ENCODE data around the gene DLGAP4. TPM values are rescaled to one million over a fixed set of nuclear protein-coding genes. Genes with fewer than 3 reads are reported as not detected.

Gene DLGAP4
- total RNA-seq, 1 donor: 18.1 TPM

DNA sequence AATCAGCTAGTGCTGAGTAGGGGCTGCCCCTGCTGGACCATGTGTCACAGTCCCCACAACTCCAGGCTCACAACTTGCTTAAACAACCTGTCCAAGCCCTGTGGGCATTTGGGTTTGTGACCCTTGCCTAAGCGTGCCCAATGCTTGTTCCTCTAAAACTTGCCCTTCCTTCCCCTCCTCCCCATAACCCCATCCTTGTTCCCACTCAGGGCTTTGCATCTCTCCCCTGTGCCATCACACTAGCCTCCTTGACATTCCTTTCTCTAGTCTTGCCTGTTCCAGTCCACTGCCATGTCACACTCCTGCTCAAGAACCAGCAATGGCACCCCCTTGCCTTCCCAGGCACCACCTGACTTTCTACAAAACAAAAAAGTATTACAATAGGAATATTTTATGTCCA lies 2.3 kb upstream of the DLGAP4 start:
- H3K36me3 ChIP-seq (ENCODE audit: insufficient read depth, low read length): no peaks in the 10 kb centered on the region
- H3K4me1 ChIP-seq (ENCODE audit: insufficient read depth, low read length): no peaks in the 10 kb centered on the region
- no peak overlapping the region for H3K4me3 ChIP-seq (ENCODE audit: insufficient read depth, low read length)
- H3K9me3 ChIP-seq (ENCODE audit: low read depth, low read length): no peaks in the 10 kb centered on the region
- no peak overlapping the region for H3K4me2 ChIP-seq (ENCODE audit: insufficient read depth, low read length)
- DNase-seq (ENCODE audit: insufficient read length, low spot score, missing footprints): no peak
- no peak for TF ChIP-seq CTCF (IDR thresholded peaks at IDR 0.05; ENCODE audit: extremely low read depth, low read depth, low read length)
- H3K27me3 ChIP-seq (ENCODE audit: insufficient read depth, low read length): peaks cover 70% of the 10 kb centered on the region
- H3K79me2 ChIP-seq (ENCODE audit: insufficient read depth, low read length): no peaks in the 10 kb centered on the region
- H4K20me1 ChIP-seq (ENCODE audit: insufficient read depth, low read length): no peaks in the 10 kb centered on the region
- H2AFZ ChIP-seq (ENCODE audit: low read length): no peak overlapping the region
- H3K27ac ChIP-seq (ENCODE audit: low read depth, low read length): no peak overlapping the region

DNA sequence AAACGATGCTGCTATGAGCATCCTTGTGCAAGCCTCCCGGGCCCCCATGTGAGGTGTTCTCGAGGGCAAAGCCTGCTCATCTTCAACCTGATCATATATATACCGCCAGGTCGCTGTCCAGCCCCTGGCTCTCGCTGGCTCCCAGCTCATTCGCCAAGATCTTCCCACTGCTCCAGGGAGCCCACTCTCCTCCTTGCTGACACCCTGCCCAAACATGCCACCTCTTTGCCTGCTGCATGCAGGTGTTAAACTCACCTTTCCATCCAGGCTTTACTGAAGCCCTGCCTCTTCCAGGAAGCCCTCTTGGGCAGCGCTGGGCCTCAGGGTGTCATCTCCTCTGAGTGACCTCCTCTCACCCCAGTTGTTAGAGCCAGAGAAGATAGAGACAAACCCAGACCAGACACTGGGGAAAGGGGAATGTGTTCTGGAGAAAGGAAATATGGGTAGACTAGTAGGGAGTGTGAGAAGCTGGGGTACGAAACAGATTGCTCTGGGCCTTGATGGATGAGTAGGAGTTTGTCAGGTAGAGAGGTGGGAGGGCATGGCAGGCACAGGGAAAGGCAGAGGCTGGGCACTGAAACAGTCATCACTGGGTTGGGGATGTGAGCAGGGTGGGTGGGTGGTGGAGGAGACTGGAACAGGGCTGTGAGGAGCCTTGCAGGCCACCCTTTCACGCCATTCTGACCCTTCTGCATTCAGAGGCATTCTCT lies 1.2 kb upstream of the DLGAP4 start:
- no peak for TF ChIP-seq CTCF (IDR thresholded peaks at IDR 0.05; ENCODE audit: extremely low read depth, low read depth, low read length)
- H3K36me3 ChIP-seq (ENCODE audit: insufficient read depth, low read length): no peaks in the 10 kb centered on the region
- no peak overlapping the region for H2AFZ ChIP-seq (ENCODE audit: low read length)
- no peak overlapping the region for H3K4me2 ChIP-seq (ENCODE audit: insufficient read depth, low read length)
- no peaks in the 10 kb centered on the region for H3K79me2 ChIP-seq (ENCODE audit: insufficient read depth, low read length)
- no peak overlapping the region for H3K4me3 ChIP-seq (ENCODE audit: insufficient read depth, low read length)
- peaks cover 78% of the 10 kb centered on the region for H3K27me3 ChIP-seq (ENCODE audit: insufficient read depth, low read length)
- no peaks in the 10 kb centered on the region for H3K9me3 ChIP-seq (ENCODE audit: low read depth, low read length)
- H4K20me1 ChIP-seq (ENCODE audit: insufficient read depth, low read length): no peaks in the 10 kb centered on the region
- no peaks in the 10 kb centered on the region for H3K4me1 ChIP-seq (ENCODE audit: insufficient read depth, low read length)
- peak; percentile 82 for DNase-seq (ENCODE audit: insufficient read length, low spot score, missing footprints)
- H3K27ac ChIP-seq (ENCODE audit: low read depth, low read length): no peak overlapping the region

DNA sequence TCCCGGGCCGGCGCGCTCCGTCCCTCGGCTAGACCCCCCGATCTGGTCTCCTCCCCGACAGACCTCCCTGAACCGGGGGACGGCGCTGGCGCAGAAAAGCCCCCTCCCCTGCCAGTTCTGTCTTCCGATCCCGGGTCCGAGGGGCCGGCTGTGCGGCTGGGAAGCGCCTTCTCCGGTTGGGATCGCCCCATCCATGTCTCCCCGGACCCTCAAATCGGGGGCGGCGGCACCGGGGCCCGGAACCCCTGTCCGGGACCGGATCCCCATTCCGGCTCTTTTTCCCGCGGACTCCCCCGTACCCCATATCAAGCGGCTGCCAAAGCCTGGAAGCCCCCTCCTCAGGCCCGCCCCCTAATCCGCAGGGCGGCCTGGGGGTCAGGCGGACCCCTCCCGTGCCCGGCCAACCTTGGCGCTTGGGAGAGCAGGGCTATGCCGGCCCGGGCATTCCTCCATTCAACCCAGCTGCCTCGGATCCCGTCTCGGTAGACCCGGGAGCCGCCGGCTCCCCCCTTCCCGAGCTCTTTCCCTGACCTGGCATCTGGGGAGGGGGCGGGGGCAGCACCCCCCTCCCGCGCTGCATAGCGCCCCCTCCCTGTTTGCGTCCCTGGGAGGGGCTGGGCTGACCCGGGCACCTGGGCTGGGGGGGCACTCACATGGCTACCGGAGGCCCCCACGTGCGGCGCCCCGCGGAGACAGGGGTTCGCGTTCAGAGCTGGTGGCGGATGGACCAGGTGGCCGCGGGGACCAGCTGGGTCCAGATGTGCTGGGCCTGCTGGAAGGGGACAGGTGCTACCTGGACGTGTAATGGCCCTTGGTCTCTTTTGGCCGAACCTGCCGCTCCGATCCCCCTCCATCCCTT lies 643 bp downstream of the DLGAP4 start:
- TF ChIP-seq CTCF (IDR thresholded peaks at IDR 0.05; ENCODE audit: extremely low read depth, low read depth, low read length): no peak

More for the DNA sequence above, 643 bp downstream of the DLGAP4 start:
- no peaks in the 10 kb centered on the region for H3K4me1 ChIP-seq (ENCODE audit: insufficient read depth, low read length)
- no peaks in the 10 kb centered on the region for H3K36me3 ChIP-seq (ENCODE audit: insufficient read depth, low read length)
- no peaks in the 10 kb centered on the region for H3K79me2 ChIP-seq (ENCODE audit: insufficient read depth, low read length)
- no peak overlapping the region for H3K4me2 ChIP-seq (ENCODE audit: insufficient read depth, low read length)
- peak; percentile 80 for DNase-seq (ENCODE audit: insufficient read length, low spot score, missing footprints)
- peaks cover 78% of the 10 kb centered on the region for H3K27me3 ChIP-seq (ENCODE audit: insufficient read depth, low read length)
- H4K20me1 ChIP-seq (ENCODE audit: insufficient read depth, low read length): no peaks in the 10 kb centered on the region
- H2AFZ ChIP-seq (ENCODE audit: low read length): no peak overlapping the region
- no peak overlapping the region for H3K27ac ChIP-seq (ENCODE audit: low read depth, low read length)
- H3K9me3 ChIP-seq (ENCODE audit: low read depth, low read length): no peaks in the 10 kb centered on the region
- H3K4me3 ChIP-seq (ENCODE audit: insufficient read depth, low read length): no peak overlapping the region

Data from osteoblast (primary cell).